ENCODE data around the gene TRPV3.

DNA sequence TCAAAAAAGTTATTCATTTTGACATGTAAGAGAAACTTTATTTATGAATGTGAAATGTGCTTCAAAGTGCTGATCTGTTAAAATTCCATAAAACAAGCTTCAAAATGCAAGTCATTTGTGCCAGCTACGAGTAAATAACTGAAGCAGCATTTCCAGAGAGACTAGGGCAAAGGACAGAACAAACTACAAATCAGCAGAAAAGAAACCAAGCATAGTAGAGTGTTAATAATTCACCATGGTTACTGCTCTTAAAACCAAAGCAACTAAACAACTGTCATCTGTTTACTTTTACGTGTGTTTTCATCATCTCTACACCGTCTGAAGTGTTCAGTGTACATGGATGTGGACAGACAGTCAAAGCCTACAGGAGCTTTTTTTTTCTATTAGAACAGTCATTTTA, 83.4 kb downstream of the TRPV3 start:
- no peak for TF ChIP-seq POLR2A (IDR thresholded peaks at IDR 0.05)
- TF ChIP-seq, protein P1, sequence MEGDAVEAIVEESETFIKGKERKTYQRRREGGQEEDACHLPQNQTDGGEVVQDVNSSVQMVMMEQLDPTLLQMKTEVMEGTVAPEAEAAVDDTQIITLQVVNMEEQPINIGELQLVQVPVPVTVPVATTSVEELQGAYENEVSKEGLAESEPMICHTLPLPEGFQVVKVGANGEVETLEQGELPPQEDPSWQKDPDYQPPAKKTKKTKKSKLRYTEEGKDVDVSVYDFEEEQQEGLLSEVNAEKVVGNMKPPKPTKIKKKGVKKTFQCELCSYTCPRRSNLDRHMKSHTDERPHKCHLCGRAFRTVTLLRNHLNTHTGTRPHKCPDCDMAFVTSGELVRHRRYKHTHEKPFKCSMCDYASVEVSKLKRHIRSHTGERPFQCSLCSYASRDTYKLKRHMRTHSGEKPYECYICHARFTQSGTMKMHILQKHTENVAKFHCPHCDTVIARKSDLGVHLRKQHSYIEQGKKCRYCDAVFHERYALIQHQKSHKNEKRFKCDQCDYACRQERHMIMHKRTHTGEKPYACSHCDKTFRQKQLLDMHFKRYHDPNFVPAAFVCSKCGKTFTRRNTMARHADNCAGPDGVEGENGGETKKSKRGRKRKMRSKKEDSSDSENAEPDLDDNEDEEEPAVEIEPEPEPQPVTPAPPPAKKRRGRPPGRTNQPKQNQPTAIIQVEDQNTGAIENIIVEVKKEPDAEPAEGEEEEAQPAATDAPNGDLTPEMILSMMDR (IDR thresholded peaks at IDR 0.05), result no peak
